T47D (cell line): ENCODE results near the gene PACSIN1.

Source experiments
- DNase-seq, 2 experiments: peaks; one replicate each; pipeline versions ENCODE4 v3.0.0 to v3.0.0-alpha.2; 2011 to 2012; ENCODE audit warnings: low read depth in 1 of 2, low spot score in 1 of 2
- JUND ChIP-seq: IDR thresholded peaks from 2 replicates; pipeline ENCODE4 v1.6.1; 2012; ENCODE audit warnings: low read depth
- in situ Hi-C: cut with HindIII; loops from 2 replicates; pipeline ENCODE4 v1.10.0; 2016; ENCODE audit warnings: low sequenced_read_pairs, low pct_unique_long_range_greater_than_20kb

Gene PACSIN1

GRCh38 chr6:34515473-34516387, 49.9 kb downstream of the PACSIN1 start:
- no peak for TF ChIP-seq JUND
- in situ Hi-C loops = no loop called here
- DNase-seq = no peak

GRCh38 chr6:34516391-34517324, 50.8 kb downstream of the PACSIN1 start:
- DNase-seq = no peak
- no peak for TF ChIP-seq JUND
- in situ Hi-C loops = no loop called here

DNA sequence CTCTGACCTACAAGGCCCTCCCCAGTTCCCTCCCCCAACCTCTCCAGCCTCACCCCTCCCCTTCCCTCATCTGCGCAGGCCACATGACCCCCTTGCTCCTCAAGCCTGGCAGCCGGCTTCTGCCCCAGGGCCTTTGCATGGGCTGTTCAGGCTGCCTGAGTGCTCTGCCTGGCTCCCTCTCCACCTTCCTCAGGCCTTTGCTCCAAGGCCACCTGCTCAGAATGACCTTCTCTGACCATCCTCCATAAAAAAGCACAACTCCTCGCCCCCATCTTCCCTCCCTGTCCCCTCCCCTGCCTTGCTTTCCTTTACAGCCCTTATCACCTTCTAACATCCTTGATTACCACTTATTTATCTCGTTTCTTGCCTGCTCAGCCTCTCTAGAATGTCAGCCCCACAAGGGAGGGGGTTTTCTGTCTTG, 51.6 kb downstream of the PACSIN1 start:
- TF ChIP-seq JUND = no peak
- no peak for DNase-seq
- in situ Hi-C loops = no loop called here

DNA sequence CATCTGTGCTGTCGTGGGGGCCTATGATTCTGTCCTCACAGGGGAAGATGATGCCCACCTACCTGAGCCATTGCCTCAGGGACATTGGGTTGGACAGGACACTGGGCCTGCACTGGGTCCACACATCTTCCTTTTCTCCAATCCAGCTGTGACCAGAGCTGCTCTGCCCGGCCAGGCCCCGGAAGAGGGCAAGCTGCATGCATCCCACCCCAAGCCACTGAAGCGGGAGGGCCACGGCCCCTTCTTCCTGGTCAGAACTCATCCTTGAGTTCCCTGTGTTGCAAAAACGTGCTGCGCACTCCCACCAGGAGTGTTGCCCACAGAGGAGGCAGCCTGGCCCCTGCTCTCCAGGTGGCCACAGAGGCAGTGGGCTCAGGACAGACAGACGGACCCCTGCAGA, 52.1 kb downstream of the PACSIN1 start:
- DNase-seq = no peak
- in situ Hi-C loops = no loop called here
- TF ChIP-seq JUND = no peak

DNA sequence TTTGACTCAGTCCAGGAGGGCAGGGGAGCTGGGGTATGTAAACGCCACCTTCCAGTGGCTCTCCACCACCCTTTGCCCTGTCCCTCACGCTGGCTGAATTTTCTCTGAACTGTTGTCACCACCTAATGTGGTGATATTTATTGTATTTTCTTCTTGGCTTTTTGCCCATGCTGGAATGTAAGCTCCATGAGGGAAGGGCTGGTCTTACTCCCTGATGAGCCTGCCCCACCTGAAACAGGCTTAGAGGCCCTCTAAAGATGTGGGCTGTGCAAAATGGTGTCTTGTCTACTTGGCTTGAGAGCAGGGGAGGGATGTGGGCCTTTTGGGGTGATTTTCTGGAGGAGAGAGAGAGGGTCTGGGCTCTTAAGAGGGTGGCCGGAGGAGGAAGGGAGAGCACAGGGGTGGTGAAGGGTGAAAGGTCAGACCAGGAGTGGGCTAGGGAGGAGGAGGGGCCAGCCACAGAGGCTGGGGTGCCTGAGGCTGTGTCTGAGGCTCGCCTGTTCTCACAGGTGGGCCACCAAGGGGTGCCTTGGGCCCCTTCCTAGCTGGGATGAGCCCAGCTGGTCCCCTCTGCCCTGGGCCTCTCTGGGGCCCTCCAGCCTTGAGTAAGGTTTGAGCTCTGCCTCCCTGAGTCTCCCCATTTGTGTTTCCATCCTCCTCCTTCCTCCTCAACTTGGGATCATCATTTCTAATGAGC, 52.9 kb downstream of the PACSIN1 start:
- TF ChIP-seq JUND = no peak
- DNase-seq = no peak
- in situ Hi-C loops = no loop called here

- no peak for TF ChIP-seq JUND
- no peak for DNase-seq
- in situ Hi-C loops = no loop called here
These were observed 54.2 kb downstream of the PACSIN1 start for GRCh38 chr6:34519971-34520644.

DNA sequence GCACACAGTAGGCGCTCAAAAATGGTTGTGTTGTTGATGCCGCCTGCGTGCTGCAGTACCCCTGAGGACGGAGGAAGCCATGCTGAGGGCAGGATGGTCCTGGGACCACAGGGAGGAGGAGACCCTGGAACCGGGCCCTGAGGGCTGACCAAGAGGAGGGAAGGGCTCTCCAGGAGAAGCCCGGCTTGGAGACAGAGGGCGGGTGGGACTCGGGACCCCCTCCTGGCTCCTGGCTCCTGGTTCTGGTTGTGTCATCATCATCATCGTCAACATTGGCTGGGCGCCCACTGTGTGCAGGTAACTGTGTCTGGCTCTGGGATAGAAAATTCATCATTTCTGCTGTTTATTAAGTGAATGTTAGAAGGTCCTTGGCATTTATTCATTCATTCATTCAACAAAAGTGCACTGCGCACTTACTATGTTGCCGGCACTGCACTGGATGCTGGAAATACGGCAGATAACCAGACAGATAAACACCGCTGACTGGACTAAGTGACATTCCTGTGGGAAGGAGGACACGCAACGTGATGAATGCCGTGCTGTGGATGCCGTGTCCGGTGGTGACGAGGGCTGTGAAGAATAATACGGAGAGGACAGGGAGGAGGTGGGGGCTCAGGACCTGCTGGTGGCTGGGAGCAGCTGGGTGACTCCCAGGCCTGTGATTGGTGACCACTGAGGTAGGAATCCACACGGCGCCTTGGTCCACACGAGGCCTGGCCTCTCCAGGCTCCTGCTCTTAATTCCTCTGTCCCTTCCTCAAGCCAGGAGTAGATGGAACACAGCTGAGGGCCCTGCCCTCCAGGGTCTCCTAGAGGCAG, 55.0 kb downstream of the PACSIN1 start:
- no peak for TF ChIP-seq JUND
- DNase-seq = no peak
- in situ Hi-C loops = no loop called here

GRCh38 chr6:34521463-34522285, 55.8 kb downstream of the PACSIN1 start:
- in situ Hi-C loops = no loop called here
- no peak for DNase-seq
- no peak for TF ChIP-seq JUND

GRCh38 chr6:34522761-34523160, 56.9 kb downstream of the PACSIN1 start:
- DNase-seq = no peak
- in situ Hi-C loops = no loop called here
- no peak for TF ChIP-seq JUND

GRCh38 chr6:34523441-34524206, 57.7 kb downstream of the PACSIN1 start:
- in situ Hi-C loops = no loop called here
- no peak for DNase-seq
- no peak for TF ChIP-seq JUND
